MG63 (cell line): Measurements from ENCODE around the gene CBLC. TPM values are rescaled to one million over a fixed set of nuclear protein-coding genes. Genes with fewer than 3 reads are reported as not detected.
A peak's percentile ranks its signal among the peaks of the same experiment; 100 is the strongest.
"Not testable (repeated sequence)": the region's sequence is repeated elsewhere in the genome, so short reads cannot be mapped to it uniquely, and the experiment has no call there.

Source experiments
- DNase-seq: peaks from one replicate; pipeline ENCODE4 v3.0.0-alpha.2; 2020
- H3K27me3 ChIP-seq: fragments of 250-450 bp; sonication (Bioruptor Pico); 2 replicates; pipeline ENCODE4 v1.5.1; 2020; ENCODE audit warnings: mild to moderate bottlenecking, moderate library complexity
- H3K36me3 ChIP-seq: fragments of 250-450 bp; sonication (Bioruptor Pico); 2 replicates; pipeline ENCODE4 v1.5.1; 2020; ENCODE audit warnings: mild to moderate bottlenecking, moderate library complexity
- H3K4me3 ChIP-seq: fragments of 250-450 bp; sonication (Bioruptor Pico); 2 replicates; pipeline ENCODE4 v1.5.1; 2020; ENCODE audit warnings: mild to moderate bottlenecking, moderate library complexity
- H3K9me3 ChIP-seq: fragments of 250-450 bp; sonication (Bioruptor Pico); 2 replicates; pipeline ENCODE4 v1.5.1; 2020; ENCODE audit warnings: mild to moderate bottlenecking, moderate library complexity
- total RNA-seq: library from RNA; depleted of rRNA; stranded (reverse); fragments of >200 nt; shearing (Covaris generic); gene quantifications from 2 replicates; pipeline ENCODE4 v1.2.3, GENCODE V29; 2014; ENCODE audit warnings: low replicate concordance

CBLC gene
- total RNA-seq, 1 experiment from 2014 or later: not detected

DNA sequence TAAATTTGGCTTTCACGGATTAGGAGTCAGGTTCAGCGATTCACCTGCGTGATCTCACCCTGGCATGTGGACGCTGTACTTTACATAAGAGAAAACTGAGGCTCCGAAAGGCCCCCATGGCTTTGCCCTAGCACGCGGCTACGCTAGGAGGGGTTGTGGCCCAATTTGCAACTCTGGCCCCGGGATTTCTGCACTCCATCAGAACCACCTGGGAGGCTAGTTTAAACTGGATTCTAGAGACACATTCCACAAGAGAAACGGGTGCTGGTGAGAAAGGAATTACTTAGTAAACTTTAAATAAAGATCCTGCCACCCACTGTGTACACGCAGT lies 23.0 kb upstream of the CBLC start:
- H3K36me3 ChIP-seq: peaks cover 85% of the 10 kb centered on the region
- no peaks in the 10 kb centered on the region for H3K27me3 ChIP-seq
- no peak for DNase-seq
- H3K4me3 ChIP-seq: peak overlapping the region; percentile 75
- no peaks in the 10 kb centered on the region for H3K9me3 ChIP-seq

DNA sequence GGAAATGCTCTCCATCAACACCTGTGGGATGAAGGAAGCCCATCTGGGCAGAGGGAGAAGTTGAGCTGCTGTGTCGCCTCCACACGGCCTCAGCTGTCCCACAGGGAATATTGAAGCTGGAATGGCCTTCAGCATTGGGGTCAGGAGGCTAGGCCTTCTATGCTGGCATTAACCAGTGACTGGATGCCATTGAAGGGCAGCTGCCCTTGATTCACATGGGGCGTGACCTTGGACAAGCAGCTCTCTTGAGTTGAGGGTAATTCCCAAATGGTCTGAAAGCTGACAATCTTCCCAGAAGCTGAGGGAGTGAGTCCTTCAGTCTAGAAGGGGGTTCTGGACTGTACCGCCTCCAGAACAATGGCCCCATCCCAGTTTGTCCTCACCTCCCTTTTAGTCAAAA lies 22.5 kb upstream of the CBLC start:
- no peak for DNase-seq
- H3K36me3 ChIP-seq: peaks cover 85% of the 10 kb centered on the region
- no peaks in the 10 kb centered on the region for H3K27me3 ChIP-seq
- H3K4me3 ChIP-seq: no peak overlapping the region
- no peaks in the 10 kb centered on the region for H3K9me3 ChIP-seq

DNA sequence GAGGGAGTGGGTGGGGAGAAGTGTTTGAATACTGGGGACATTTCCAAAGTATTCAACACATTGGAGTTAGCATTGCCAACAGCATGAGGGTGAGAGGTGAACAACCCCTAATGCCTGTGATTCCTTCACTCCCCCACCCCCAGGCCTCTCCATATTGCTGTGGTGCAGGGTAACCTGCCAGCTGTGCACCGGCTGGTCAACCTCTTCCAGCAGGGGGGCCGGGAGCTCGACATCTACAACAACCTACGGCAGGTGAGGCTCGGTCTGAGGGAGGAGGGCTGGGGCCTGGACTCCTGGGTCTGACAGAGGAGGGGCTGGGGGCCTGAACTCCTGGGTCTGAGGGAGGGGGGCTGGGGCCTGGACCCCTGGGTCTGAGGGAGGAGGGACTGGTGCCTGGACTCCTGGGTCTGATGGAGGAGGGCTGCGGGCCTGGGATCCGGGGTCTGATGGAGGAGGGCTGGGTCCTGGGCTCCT lies 21.6 kb upstream of the CBLC start:
- Histone ChIP-seq H3K27me3 (no peaks in the 10 kb centered on the region), H3K36me3 (peaks cover 83% of the 10 kb centered on the region), H3K9me3 (no peaks in the 10 kb centered on the region), H3K4me3 (no peak overlapping the region)
- DNase-seq: no peak

GRCh38 chr19:44757057-44757734 lies 20.5 kb upstream of the CBLC start:
- H3K36me3 ChIP-seq: peaks cover 78% of the 10 kb centered on the region
- H3K9me3 ChIP-seq: no peaks in the 10 kb centered on the region
- H3K27me3 ChIP-seq: no peaks in the 10 kb centered on the region
- no peak for DNase-seq
- H3K4me3 ChIP-seq: no peak overlapping the region

GRCh38 chr19:44757735-44758505 lies 19.8 kb upstream of the CBLC start:
- no peak for DNase-seq
- H3K4me3 ChIP-seq: no peak overlapping the region
- H3K27me3 ChIP-seq: no peaks in the 10 kb centered on the region
- peaks cover 72% of the 10 kb centered on the region for H3K36me3 ChIP-seq
- H3K9me3 ChIP-seq: no peaks in the 10 kb centered on the region

DNA sequence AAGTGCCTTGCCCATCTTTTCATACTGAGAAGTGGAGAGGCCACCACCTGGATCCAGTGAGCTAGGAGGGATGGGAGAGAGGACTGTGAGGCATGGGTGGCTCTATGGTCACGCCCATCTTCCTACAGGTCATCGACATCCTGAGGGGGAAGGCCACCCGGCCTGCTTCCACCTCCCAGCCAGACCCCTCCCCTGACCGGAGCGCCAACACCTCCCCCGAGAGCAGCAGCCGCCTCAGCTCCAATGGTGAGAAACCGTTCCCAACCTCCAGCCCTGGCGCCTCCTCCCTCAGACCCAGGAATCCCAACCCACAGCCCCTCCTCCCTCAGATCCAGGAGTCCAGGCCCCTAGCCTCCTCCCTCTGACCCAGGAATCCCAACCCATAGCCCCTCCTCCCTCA lies 19.1 kb upstream of the CBLC start:
- no peak overlapping the region for H3K4me3 ChIP-seq
- DNase-seq: no peak
- H3K36me3 ChIP-seq: peaks cover 68% of the 10 kb centered on the region

DNA sequence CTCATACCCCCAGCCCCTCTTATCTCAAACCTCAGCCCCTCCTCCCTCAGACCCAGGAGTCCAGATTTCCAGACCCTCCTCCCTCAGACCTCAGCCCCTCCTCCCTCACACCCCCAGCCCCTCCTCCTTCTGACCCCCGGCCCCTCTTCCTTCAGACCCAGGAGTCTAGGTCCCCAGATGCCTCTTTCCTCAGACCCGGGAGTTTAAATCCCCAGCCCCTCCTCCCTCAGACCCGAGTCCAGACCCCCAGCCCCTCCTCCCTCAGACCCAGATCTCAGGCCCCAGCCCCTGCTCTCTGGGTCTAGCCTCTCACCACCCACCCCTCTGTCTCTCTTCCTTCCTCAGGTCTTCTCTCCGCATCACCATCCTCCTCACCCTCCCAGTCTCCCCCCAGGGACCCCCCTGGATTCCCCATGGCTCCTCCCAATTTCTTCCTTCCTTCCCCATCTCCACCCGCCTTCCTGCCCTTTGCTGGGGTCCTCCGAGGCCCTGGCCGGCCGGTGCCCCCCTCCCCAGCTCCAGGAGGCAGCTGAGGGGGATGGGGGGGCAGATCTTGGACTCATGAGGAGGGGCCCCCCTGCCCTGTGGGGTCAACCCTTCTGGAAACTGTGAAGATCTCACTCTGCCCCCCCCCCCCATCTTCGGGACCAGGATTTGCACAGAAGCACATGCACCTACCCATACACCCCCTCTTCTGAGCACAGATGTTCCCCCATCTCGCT lies 18.4 kb upstream of the CBLC start:
- no peak for DNase-seq
- Histone ChIP-seq H3K9me3 (no peaks in the 10 kb centered on the region), H3K4me3 (no peak overlapping the region), H3K36me3 (peaks cover 64% of the 10 kb centered on the region), H3K27me3 (no peaks in the 10 kb centered on the region)

More for the DNA sequence above, 19.1 kb upstream of the CBLC start:
- Histone ChIP-seq H3K9me3 (no peaks in the 10 kb centered on the region), H3K27me3 (no peaks in the 10 kb centered on the region)

- H3K36me3 ChIP-seq: peaks cover 37% of the 10 kb centered on the region
- H3K27me3 ChIP-seq: no peaks in the 10 kb centered on the region
- no peaks in the 10 kb centered on the region for H3K9me3 ChIP-seq
- DNase-seq: no peak
- no peak overlapping the region for H3K4me3 ChIP-seq
These were observed 15.7 kb upstream of the CBLC start for GRCh38 chr19:44762038-44762437.

DNA sequence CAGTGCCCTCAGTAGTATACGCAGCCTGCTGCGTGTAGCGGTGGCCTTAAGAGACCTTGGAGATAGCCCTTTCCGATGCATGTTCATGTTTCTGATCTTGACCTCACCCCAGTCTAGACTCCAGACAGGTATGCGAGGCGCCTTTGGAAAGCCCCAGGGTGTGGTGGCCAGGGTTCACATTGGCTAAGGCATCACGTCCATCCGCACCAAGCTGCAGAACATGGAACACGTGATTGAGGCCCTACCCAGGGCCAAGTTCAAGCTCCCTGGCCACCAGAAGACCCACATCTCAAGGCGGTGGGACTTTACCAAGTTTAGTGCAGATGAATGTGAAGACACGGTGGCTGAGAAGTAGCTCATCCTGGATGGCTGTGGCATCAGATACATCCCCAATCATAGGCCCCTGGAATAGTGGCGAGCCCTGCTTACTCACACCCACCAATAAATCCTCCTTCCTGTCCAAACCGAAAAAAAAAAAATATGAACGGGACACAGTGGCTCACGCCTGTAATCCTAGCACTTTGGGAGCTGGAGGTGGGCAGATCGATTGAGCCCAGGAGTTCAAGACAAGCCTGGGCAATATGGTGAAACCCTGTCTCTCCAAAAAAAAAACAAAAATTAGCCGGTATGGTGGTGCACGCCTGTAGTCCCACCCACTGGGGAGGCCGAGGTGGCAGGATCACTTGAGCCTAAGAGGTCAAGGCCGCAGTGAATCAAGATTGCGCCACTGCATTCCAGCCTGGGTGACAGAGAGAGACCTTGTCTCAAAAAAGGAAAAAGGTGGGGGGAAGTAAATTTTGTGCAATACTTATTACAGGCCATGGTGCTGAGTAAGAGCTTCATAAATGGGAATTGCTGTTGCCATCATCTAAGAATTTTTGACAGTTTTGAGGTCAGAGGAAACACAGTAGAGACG lies 12.4 kb upstream of the CBLC start:
- no peak for DNase-seq
- H3K36me3 ChIP-seq: peaks cover 12% of the 10 kb centered on the region
- H3K27me3 ChIP-seq: no peaks in the 10 kb centered on the region
- no peak overlapping the region for H3K4me3 ChIP-seq
- peaks cover 5% of the 10 kb centered on the region; the same call in 1 of the 2 replicates for H3K9me3 ChIP-seq

- no peak overlapping the region for H3K4me3 ChIP-seq
- H3K27me3 ChIP-seq: no peaks in the 10 kb centered on the region
- DNase-seq: no peak
- peaks cover 5% of the 10 kb centered on the region for H3K36me3 ChIP-seq
- H3K9me3 ChIP-seq: peaks cover 5% of the 10 kb centered on the region; the same call in 1 of the 2 replicates
These were observed 11.7 kb upstream of the CBLC start for GRCh38 chr19:44765949-44766335.

- Histone ChIP-seq H3K27me3 (no peaks in the 10 kb centered on the region), H3K36me3 (no peaks in the 10 kb centered on the region), H3K9me3 (peaks cover 5% of the 10 kb centered on the region; the same call in 1 of the 2 replicates), H3K4me3 (no peak overlapping the region)
- DNase-seq: no peak
These were observed 10.2 kb upstream of the CBLC start for GRCh38 chr19:44767295-44768180.

- Histone ChIP-seq H3K27me3 (no peaks in the 10 kb centered on the region), H3K4me3 (no peak overlapping the region), H3K36me3 (no peaks in the 10 kb centered on the region), H3K9me3 (peaks cover 5% of the 10 kb centered on the region; the same call in 1 of the 2 replicates)
- peak; percentile 92 for DNase-seq
These were observed 7.0 kb upstream of the CBLC start for GRCh38 chr19:44770550-44771257.

DNA sequence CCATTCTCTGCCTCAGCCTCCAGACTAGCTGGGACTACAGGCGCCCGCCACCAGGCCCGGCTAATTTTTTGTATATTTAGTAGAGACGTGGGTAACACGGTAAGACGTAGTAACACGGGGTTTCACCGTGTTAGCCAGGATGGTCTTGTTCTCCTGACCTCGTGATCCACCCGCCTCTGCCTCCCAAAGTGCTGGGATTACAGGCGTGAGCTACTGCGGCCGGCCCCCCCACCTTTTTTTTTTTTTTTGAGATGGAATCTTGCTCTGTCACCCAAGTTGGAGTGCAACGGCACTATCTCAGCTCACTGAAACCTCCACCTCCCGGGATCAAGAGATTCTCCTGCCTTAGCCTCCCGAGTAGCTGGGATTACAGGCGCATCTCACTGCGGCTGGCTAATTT lies 5.5 kb upstream of the CBLC start:
- H3K27me3 ChIP-seq, H3K36me3 ChIP-seq, H3K4me3 ChIP-seq, H3K9me3 ChIP-seq, DNase-seq: not testable (repeated sequence)

DNA sequence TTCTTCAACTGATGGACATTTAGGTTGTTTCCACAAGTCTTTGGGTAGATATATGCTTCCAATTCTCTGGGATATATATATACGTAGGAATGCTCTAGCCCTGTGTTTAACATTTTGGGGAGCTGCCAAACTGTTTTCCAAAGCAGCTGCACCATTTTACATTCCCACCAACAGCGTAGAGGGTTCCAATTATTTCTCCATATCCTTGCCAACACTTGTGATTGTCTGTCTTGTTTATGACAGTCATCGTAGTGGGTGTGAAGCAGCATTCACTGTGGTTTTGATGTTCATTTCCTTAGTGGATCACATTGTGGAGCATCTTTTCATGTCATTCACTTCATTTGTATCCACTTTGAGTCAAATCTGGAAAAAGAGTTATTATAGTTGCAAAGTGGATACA lies 4.7 kb upstream of the CBLC start:
- H3K27me3 ChIP-seq: no peaks in the 10 kb centered on the region
- H3K4me3 ChIP-seq: no peak overlapping the region
- peaks cover 3% of the 10 kb centered on the region; the same call in 1 of the 2 replicates for H3K9me3 ChIP-seq
- no peaks in the 10 kb centered on the region for H3K36me3 ChIP-seq
- peak; percentile 43 for DNase-seq

GRCh38 chr19:44775676-44776240 lies 1.9 kb upstream of the CBLC start:
- no peak overlapping the region for H3K4me3 ChIP-seq
- peak; percentile 54 for DNase-seq
- no peaks in the 10 kb centered on the region; the same call in 1 of the 2 replicates for H3K9me3 ChIP-seq
- no peaks in the 10 kb centered on the region for H3K36me3 ChIP-seq
- H3K27me3 ChIP-seq: no peaks in the 10 kb centered on the region
